K562 (cell line): ENCODE results near the gene VPS13D. TPM values are rescaled to one million over a fixed set of nuclear protein-coding genes. Genes with fewer than 3 reads are reported as not detected.

Experiments used
- ARID3B ChIP-seq: fragments of 250-450 bp; sonication (Bioruptor Pico); IDR thresholded peaks from 2 replicates; pipeline ENCODE4 v1.4.0; 2020; ENCODE audit warnings: borderline replicate concordance
- CCAR2 ChIP-seq: fragments of 200-400 bp; formaldehyde crosslinking; IDR thresholded peaks from 2 replicates; pipeline ENCODE4 v1.6.1; 2017; ENCODE audit warnings: mild to moderate bottlenecking, low read depth, low read length
- CUX1 ChIP-seq: fragments of 200-800 bp; sonication (Bioruptor generic); IDR thresholded peaks from 2 replicates; pipeline ENCODE4 v1.6.1; 2016; ENCODE audit warnings: missing genetic modification characterization, missing compliant biosample characterization
- ELK1 ChIP-seq: sonication (generic); formaldehyde crosslinking; IDR thresholded peaks from 2 replicates; pipeline ENCODE4 v1.8.1; 2022; ENCODE audit warnings: missing genetic modification reagents
- EP300 ChIP-seq: IDR thresholded peaks from 2 replicates; pipeline ENCODE4 v1.6.1; 2012; ENCODE audit warnings: low read length, improper control_type of control experiment
- JUND ChIP-seq, 2 experiments: IDR thresholded peaks; 2 replicates in 1 of 2; 3 replicates in 1 of 2; pipeline ENCODE4 v1.6.1; 2011; ENCODE audit warnings: borderline replicate concordance in 2 of 2, low read depth in 2 of 2, low read length in 2 of 2, improper control_type of control experiment in 1 of 2, missing biosample characterization in 1 of 2, missing genetic modification characterization in 1 of 2, missing genetic modification reagents in 1 of 2
- KDM2B ChIP-seq: fragments of 250-450 bp; sonication (Bioruptor Pico); IDR thresholded peaks from 2 replicates; pipeline ENCODE4 v1.8.0; 2021; ENCODE audit warnings: mild to moderate bottlenecking, moderate library complexity
- MBD1 ChIP-seq: fragments of 250-450 bp; sonication (Bioruptor Pico); IDR thresholded peaks from 2 replicates; pipeline ENCODE4 v1.8.0; 2022; ENCODE audit warnings: inconsistent platforms
- NFE2L1 ChIP-seq: fragments of 450-650 bp; IDR thresholded peaks from 2 replicates; pipeline ENCODE4 v1.6.1; 2016; ENCODE audit warnings: missing genetic modification characterization, low read depth, mild to moderate bottlenecking, missing compliant biosample characterization, moderate library complexity, borderline replicate concordance
- NR2C2 ChIP-seq, 2 experiments: fragments of 200-800 bp in 1 of 2; sonication (Bioruptor generic) in 1 of 2; sonication (generic) in 1 of 2; formaldehyde crosslinking in 1 of 2; IDR thresholded peaks; 2 replicates each; pipeline versions ENCODE4 v1.6.1 to v1.8.0; 2016 to 2022; ENCODE audit warnings: mild to moderate bottlenecking in 1 of 2, missing compliant biosample characterization in 1 of 2, missing genetic modification characterization in 1 of 2, missing genetic modification reagents in 1 of 2
- RBFOX2 ChIP-seq: fragments of 200-400 bp; formaldehyde crosslinking; IDR thresholded peaks from 2 replicates; pipeline ENCODE4 v1.6.1; 2017; ENCODE audit warnings: low read depth, mild to moderate bottlenecking, low read length, moderate library complexity
- THRA ChIP-seq: fragments of 450-650 bp; IDR thresholded peaks from 2 replicates; pipeline ENCODE4 v1.6.1; 2017; ENCODE audit warnings: mild to moderate bottlenecking, moderate library complexity
- ZNF280A ChIP-seq: fragments of 450-650 bp; IDR thresholded peaks from 2 replicates; pipeline ENCODE4 v1.6.1; 2018; ENCODE audit warnings: mild to moderate bottlenecking, low read depth; ENCODE audit not compliant: partially characterized antibody
- polyA plus RNA-seq, 8 experiments: library from polyadenylated mRNA; depleted of rRNA in 4 of 8; stranded (reverse) in 5 of 8; unstranded in 3 of 8; fragments of >200 nt; fragmentation: Nextera tagmentation in 2 of 8; fragmentation: Illumina TruSeq in 1 of 8; extraction: Ambion mirVana in 2 of 8; extraction: Trizol in 1 of 8; gene quantifications; 2 replicates each; pipeline versions ENCODE4 v1.2.1 to v1.2.3, GENCODE V29; 2011 to 2014; ENCODE audit warnings: inconsistent platforms in 1 of 8, missing spikeins in 1 of 8
- total RNA-seq, 7 experiments: library from RNA; depleted of rRNA in 6 of 7; stranded (reverse); fragments of >200 nt in 6 of 7; fragmentation: Illumina TruSeq in 2 of 7; extraction: Trizol in 2 of 7; gene quantifications; 2 replicates each; pipeline versions ENCODE4 v1.2.1 to v1.2.3, GENCODE V29; 2011 to 2021; ENCODE audit warnings: low replicate concordance in 1 of 7

The VPS13D gene
- total and polyA plus RNA-seq, 9 of the 15 experiments (the other 6 are each of a cell fraction or from before 2014, with no cell fraction given): 6.1 to 51.5 (median 38.5) TPM

- no peak for TF ChIP-seq CCAR2
- TF ChIP-seq THRA: no peak
- TF ChIP-seq JUND (IDR thresholded peaks at IDR 0.05; ENCODE audit: borderline replicate concordance, low read depth, low read length): no peak
- no peak; the same call in 2 of the 3 replicates for TF ChIP-seq JUND (tag; IDR thresholded peaks at IDR 0.05; ENCODE audit: borderline replicate concordance, low read depth, low read length)
- TF ChIP-seq ZNF280A: no peak
- TF ChIP-seq KDM2B (CRISPR knock-in tag): no peak
- TF ChIP-seq EP300: 0 out of 2 replicates have a peak, but pooled peaks have one; percentile 26
- no peak for TF ChIP-seq MBD1 (CRISPR knock-in tag)
- no peak for TF ChIP-seq NFE2L1 (tag)
- no peak for TF ChIP-seq ARID3B (CRISPR knock-in tag)
- TF ChIP-seq CUX1 (CRISPR knock-in tag): no peak
- TF ChIP-seq ELK1 (CRISPR knock-in tag): no peak
- TF ChIP-seq NR2C2 (CRISPR knock-in tag; IDR thresholded peaks at IDR 0.05): no peak
- 0 out of 2 replicates have a peak, but pooled peaks have one; percentile 4 for TF ChIP-seq NR2C2 (tag; IDR thresholded peaks at IDR 0.05)
- TF ChIP-seq RBFOX2: no peak
Observed at GRCh38 chr1:12475947-12476346, 246.1 kb downstream of the VPS13D start (continued).
